GM23338 (cell line): ENCODE measurements around the gene RHCG. TPM values are rescaled to one million over a fixed set of nuclear protein-coding genes. Genes with fewer than 3 reads are reported as not detected.

ENCODE experiments used
- ATAC-seq: fragments of 200-7000 bp; cut with Tn5 transposase; 3 replicates; pipeline ENCODE4 v1.9.1; 2020
- DNase-seq: peaks from one replicate; pipeline ENCODE4 v3.0.0-alpha.2; 2015; ENCODE audit warnings: low spot score
- H2AFZ ChIP-seq: fragments of 200-600 bp; sonication (generic); 2 replicates; pipeline ENCODE4 v1.8.0; 2016; ENCODE audit warnings: antibody characterized with exemption, mild to moderate bottlenecking, moderate library complexity
- H3F3A ChIP-seq: fragments of 200-600 bp; sonication (generic); replicated peaks from 2 replicates; pipeline ENCODE4 v1.8.0; 2017; ENCODE audit warnings: antibody characterized with exemption, mixed run types, low read depth
- H3K27ac ChIP-seq: fragments of 200-600 bp; sonication (generic); 2 replicates; pipeline ENCODE4 v1.6.1; 2016; ENCODE audit warnings: low read depth
- H3K27me3 ChIP-seq: fragments of 200-600 bp; sonication (generic); 2 replicates; pipeline ENCODE4 v1.8.0; 2016; ENCODE audit warnings: mild to moderate bottlenecking, mixed run types, moderate library complexity; ENCODE audit not compliant: insufficient read depth
- H3K36me3 ChIP-seq: fragments of 200-600 bp; sonication (generic); 2 replicates; pipeline ENCODE4 v1.8.0; 2016; ENCODE audit warnings: mild to moderate bottlenecking; ENCODE audit not compliant: insufficient read depth
- H3K4me1 ChIP-seq: fragments of 200-600 bp; sonication (generic); 2 replicates; pipeline ENCODE4 v1.8.0; 2016; ENCODE audit warnings: mild to moderate bottlenecking, moderate library complexity; ENCODE audit not compliant: insufficient read depth
- H3K4me2 ChIP-seq: fragments of 200-600 bp; sonication (generic); 2 replicates; pipeline ENCODE4 v1.7.1; 2017; ENCODE audit warnings: mixed run types
- H3K4me3 ChIP-seq: fragments of 200-600 bp; sonication (generic); 2 replicates; pipeline ENCODE4 v1.6.1; 2016; ENCODE audit warnings: mixed run types
- H3K79me2 ChIP-seq: fragments of 200-600 bp; sonication (generic); replicated peaks from 2 replicates; pipeline ENCODE4 v1.8.0; 2017; ENCODE audit warnings: mild to moderate bottlenecking; ENCODE audit not compliant: insufficient read depth
- H3K9me2 ChIP-seq: fragments of 200-600 bp; sonication (generic); 2 replicates; pipeline ENCODE4 v1.8.0; 2017; ENCODE audit not compliant: insufficient read depth
- H4K20me1 ChIP-seq: fragments of 200-600 bp; sonication (generic); replicated peaks from 2 replicates; pipeline ENCODE4 v1.8.0; 2017; ENCODE audit warnings: mild to moderate bottlenecking; ENCODE audit not compliant: insufficient read depth
- H3K27ac Mint-ChIP-seq: 2 replicates; pipeline ENCODE4 v1.8.0; 2020; ENCODE audit warnings: inconsistent platforms, mild to moderate bottlenecking, moderate library complexity, mixed read lengths
- H3K27me3 Mint-ChIP-seq: 3 replicates; pipeline ENCODE4 v1.8.0; 2022; ENCODE audit warnings: low read depth, mild to moderate bottlenecking, moderate library complexity, mixed read lengths, inconsistent platforms; ENCODE audit not compliant: insufficient read depth, poor library complexity
- H3K36me3 Mint-ChIP-seq: 3 replicates; pipeline ENCODE4 v1.8.0; 2021; ENCODE audit warnings: low read depth, mild to moderate bottlenecking, inconsistent platforms, moderate library complexity, mixed read lengths
- H3K4me1 Mint-ChIP-seq: 3 replicates; pipeline ENCODE4 v1.8.0; 2020; ENCODE audit warnings: mild to moderate bottlenecking, inconsistent platforms, mixed read lengths
- H3K4me3 Mint-ChIP-seq: 3 replicates; pipeline ENCODE4 v1.8.0; 2021; ENCODE audit warnings: moderate library complexity, mild to moderate bottlenecking, inconsistent platforms, mixed read lengths
- H3K9me3 Mint-ChIP-seq: 3 replicates; pipeline ENCODE4 v1.8.0; 2020; ENCODE audit warnings: moderate library complexity, mild to moderate bottlenecking, inconsistent platforms, mixed read lengths
- CREB1 ChIP-seq: fragments of 250-450 bp; sonication (Bioruptor Pico); IDR thresholded peaks from 2 replicates; pipeline ENCODE4 v1.5.0; 2020; ENCODE audit warnings: low read depth, mild to moderate bottlenecking, moderate library complexity
- CTCF ChIP-seq, 2 experiments: fragments of 200-600 bp in 1 of 2; sonication (generic) in 1 of 2; conservative IDR thresholded peaks; 2 replicates each; pipeline versions ENCODE4 v1.5.1 to v1.6.1; 2016 to 2017; ENCODE audit warnings: antibody characterized with exemption in 2 of 2, low read depth in 2 of 2, mild to moderate bottlenecking in 2 of 2, moderate library complexity in 1 of 2
- ETS1 ChIP-seq: IDR thresholded peaks from 2 replicates; pipeline ENCODE4 v1.6.1; 2016; ENCODE audit warnings: antibody characterized with exemption
- EZH2phosphoT487 ChIP-seq: fragments of 200-600 bp; sonication (generic); IDR thresholded peaks from one replicate; pipeline ENCODE4 v1.8.1; 2018; ENCODE audit warnings: antibody characterized with exemption; ENCODE audit not compliant: unreplicated experiment
- NANOG ChIP-seq: IDR thresholded peaks from 2 replicates; pipeline ENCODE4 v1.6.1; 2016; ENCODE audit warnings: antibody characterized with exemption, borderline replicate concordance
- ZNF331 ChIP-seq: fragments of 250-450 bp; sonication (Bioruptor Pico); IDR thresholded peaks from 2 replicates; pipeline ENCODE4 v1.5.0; 2020; ENCODE audit warnings: low read depth, mild to moderate bottlenecking, moderate library complexity
- polyA plus RNA-seq: library from polyadenylated mRNA; unstranded; fragments of >200 nt; fragmentation: Nextera tagmentation; extraction: Ambion mirVana; gene quantifications from 2 replicates; pipeline ENCODE4 v1.2.1, GENCODE V29; 2016
- total RNA-seq: library from RNA; depleted of rRNA; stranded (reverse); fragments of >200 nt; shearing (Covaris generic); gene quantifications from 2 replicates; pipeline ENCODE4 v1.2.3, GENCODE V29; 2014

The RHCG gene
- total and polyA plus RNA-seq, 2 experiments from 2014 or later = 0.21 to 0.63 TPM

GRCh38 chr15:89445518-89445917 is 50.9 kb downstream of the RHCG start:
- no peak overlapping the region for H3K27ac ChIP-seq

GRCh38 chr15:89444241-89445225 is 51.9 kb downstream of the RHCG start:
- Histone ChIP-seq H3K4me2 (peak overlapping the region; percentile 55), H3K27ac (no peak overlapping the region), H3K36me3 (no peaks in the 10 kb centered on the region), H3K79me2 (no peaks in the 10 kb centered on the region), H3F3A (no peaks in the 10 kb centered on the region), H4K20me1 (no peaks in the 10 kb centered on the region), H3K4me3 (no peak overlapping the region), H3K27me3 (0 out of 2 replicates have a peak, but pooled peaks cover 3% of the 10 kb centered on the region), H3K4me1 (peaks cover 21% of the 10 kb centered on the region), H2AFZ (no peak overlapping the region), H3K9me2 (no peaks in the 10 kb centered on the region)
- no peak overlapping the region for H3K27ac Mint-ChIP-seq
- peaks cover 15% of the 10 kb centered on the region for H3K27me3 Mint-ChIP-seq
- no peaks in the 10 kb centered on the region; the same call in 2 of the 3 replicates for H3K9me3 Mint-ChIP-seq
- H3K36me3 Mint-ChIP-seq = no peaks in the 10 kb centered on the region
- peaks cover 33% of the 10 kb centered on the region for H3K4me1 Mint-ChIP-seq
- peak overlapping the region; percentile 40; the same call in 1 of the 3 replicates for H3K4me3 Mint-ChIP-seq
- DNase-seq = peak; percentile 53
- TF ChIP-seq ZNF331 (CRISPR knock-in tag) (no peak), CTCF (conservative IDR thresholded peaks at IDR 0.05; ENCODE audit: low read depth in 2 of 2) (peak in 1 of 2 experiments; percentile 33; a peak in 2 of 4 replicates)
- ATAC-seq = peak; percentile 47

More at GRCh38 chr15:89445518-89445917, 50.9 kb downstream of the RHCG start:
- ATAC-seq (no peak), DNase-seq (no peak)
- H3K36me3 ChIP-seq = no peaks in the 10 kb centered on the region
- Mint-ChIP-seq H3K4me3 (no peak overlapping the region), H3K27ac (no peak overlapping the region), H3K27me3 (peaks cover 15% of the 10 kb centered on the region), H3K4me1 (peaks cover 39% of the 10 kb centered on the region), H3K36me3 (no peaks in the 10 kb centered on the region), H3K9me3 (no peaks in the 10 kb centered on the region; the same call in 2 of the 3 replicates)
- H4K20me1 ChIP-seq = no peaks in the 10 kb centered on the region
- no peaks in the 10 kb centered on the region for H3K9me2 ChIP-seq
- no peak overlapping the region for H2AFZ ChIP-seq
- H3K79me2 ChIP-seq = no peaks in the 10 kb centered on the region
- TF ChIP-seq ETS1 = no peak
- H3K4me3 ChIP-seq = no peak overlapping the region
- H3F3A ChIP-seq = no peaks in the 10 kb centered on the region
- H3K27me3 ChIP-seq = 0 out of 2 replicates have a peak, but pooled peaks cover 3% of the 10 kb centered on the region
- peaks cover 25% of the 10 kb centered on the region for H3K4me1 ChIP-seq
- H3K4me2 ChIP-seq = no peak overlapping the region

- Mint-ChIP-seq H3K27me3 (peaks cover 12% of the 10 kb centered on the region), H3K4me3 (no peak overlapping the region), H3K4me1 (peaks cover 33% of the 10 kb centered on the region), H3K9me3 (no peaks in the 10 kb centered on the region; the same call in 2 of the 3 replicates), H3K36me3 (no peaks in the 10 kb centered on the region), H3K27ac (no peak overlapping the region)
- no peak for DNase-seq
- Histone ChIP-seq H3K27ac (no peak overlapping the region), H4K20me1 (no peaks in the 10 kb centered on the region), H3K27me3 (0 out of 2 replicates have a peak, but pooled peaks cover 3% of the 10 kb centered on the region), H3K4me2 (no peak overlapping the region), H3K4me1 (peaks cover 16% of the 10 kb centered on the region), H3K4me3 (no peak overlapping the region), H3K36me3 (no peaks in the 10 kb centered on the region), H2AFZ (no peak overlapping the region), H3K9me2 (no peaks in the 10 kb centered on the region), H3K79me2 (no peaks in the 10 kb centered on the region), H3F3A (no peaks in the 10 kb centered on the region)
- ATAC-seq = peak; percentile 15
- TF ChIP-seq NANOG (no peak), ZNF331 (CRISPR knock-in tag) (no peak), EZH2phosphoT487 (no peak), CREB1 (CRISPR knock-in tag) (no peak)
Measured at GRCh38 chr15:89443581-89443980, 52.8 kb downstream of the RHCG start.
